Hematopoietic multipotent progenitor cell treated with erythropoietin and hydrocortisone succinate and interleukin-3 and kit ligand, for 8 days (in vitro differentiated cells): ENCODE results near the gene LPCAT1.
"Not testable (repeated sequence)": the region's sequence is repeated elsewhere in the genome, so short reads cannot be mapped to it uniquely, and the experiment has no call there.

ENCODE experiments used
- DNase-seq: peaks from one replicate; pipeline ENCODE4 v3.0.0-alpha.2; 2015

The LPCAT1 gene

GRCh38 chr5:1523793-1524480 lies at the start of gene LPCAT1:
Gene LPCAT1, minus strand, starts transcription at chr5:1523960. Its CDS starts 116 bp downstream, at chr5:1523844.
- DNase-seq = peak; percentile 70

- DNase-seq = not testable (repeated sequence)
These were observed 48.1 kb upstream of the LPCAT1 start for GRCh38 chr5:1571875-1572274.

- DNase-seq = no peak
These were observed 47.2 kb upstream of the LPCAT1 start for GRCh38 chr5:1570975-1571374.

GRCh38 chr5:1568201-1568979 lies 44.6 kb upstream of the LPCAT1 start:
- no peak for DNase-seq

GRCh38 chr5:1567527-1568200 lies 43.9 kb upstream of the LPCAT1 start:
- not testable (repeated sequence) for DNase-seq

- no peak for DNase-seq
These were observed 42.3 kb upstream of the LPCAT1 start for GRCh38 chr5:1565737-1566734.

- no peak for DNase-seq
These were observed 41.3 kb upstream of the LPCAT1 start for GRCh38 chr5:1564824-1565736.

- no peak for DNase-seq
These were observed 40.5 kb upstream of the LPCAT1 start for GRCh38 chr5:1564182-1564748.

GRCh38 chr5:1563617-1564181 lies 39.9 kb upstream of the LPCAT1 start:
- DNase-seq = no peak

- no peak for DNase-seq
These were observed 39.3 kb upstream of the LPCAT1 start for GRCh38 chr5:1563051-1563461.

GRCh38 chr5:1562599-1562998 lies 38.8 kb upstream of the LPCAT1 start:
- DNase-seq = no peak

- no peak for DNase-seq
These were observed 37.7 kb upstream of the LPCAT1 start for GRCh38 chr5:1561402-1561929.

- not testable (repeated sequence) for DNase-seq
These were observed 36.7 kb upstream of the LPCAT1 start for GRCh38 chr5:1560499-1560898.

- no peak for DNase-seq
These were observed 35.2 kb upstream of the LPCAT1 start for GRCh38 chr5:1558944-1559343.

- no peak for DNase-seq
These were observed 33.5 kb upstream of the LPCAT1 start for GRCh38 chr5:1557114-1557873.

- no peak for DNase-seq
These were observed 32.3 kb upstream of the LPCAT1 start for GRCh38 chr5:1555808-1556731.

GRCh38 chr5:1555011-1555807 lies 31.4 kb upstream of the LPCAT1 start:
- no peak for DNase-seq
